Type B pancreatic cell (in vitro differentiated cells): Measurements from ENCODE around the gene NPHS2. TPM values are rescaled to one million over a fixed set of nuclear protein-coding genes. Genes with fewer than 3 reads are reported as not detected.

ENCODE experiments used
- DNase-seq: peaks from one replicate; pipeline ENCODE4 v3.0.0; 2021; ENCODE audit warnings: mixed read lengths; ENCODE audit not compliant: unreplicated experiment; ENCODE audit errors: extremely low spot score
- H3K27ac Mint-ChIP-seq: 2 replicates; pipeline ENCODE4 v1.8.0; 2021; ENCODE audit warnings: mild to moderate bottlenecking, mixed read lengths
- H3K27me3 Mint-ChIP-seq: 2 replicates; pipeline ENCODE4 v1.8.0; 2021; ENCODE audit warnings: mixed read lengths
- H3K36me3 Mint-ChIP-seq: 2 replicates; pipeline ENCODE4 v1.8.0; 2021; ENCODE audit warnings: mixed read lengths
- H3K4me1 Mint-ChIP-seq: one replicate; pipeline ENCODE4 v1.8.0; 2021; ENCODE audit warnings: mixed read lengths; ENCODE audit not compliant: unreplicated experiment
- H3K4me3 Mint-ChIP-seq: 2 replicates; pipeline ENCODE4 v1.8.0; 2021; ENCODE audit warnings: mild to moderate bottlenecking, mixed read lengths
- H3K9me3 Mint-ChIP-seq: 2 replicates; pipeline ENCODE4 v1.8.0; 2021; ENCODE audit warnings: mixed read lengths
- CTCF ChIP-seq: fragments of 200-600 bp; sonication (generic); conservative IDR thresholded peaks from 2 replicates; pipeline ENCODE4 v1.5.0; 2021; ENCODE audit warnings: antibody characterized with exemption, mild to moderate bottlenecking
- total RNA-seq: library from RNA; stranded (reverse); gene quantifications from 2 replicates; pipeline ENCODE4 v1.2.1, GENCODE V29; 2021; ENCODE audit warnings: low replicate concordance

NPHS2 gene
- total RNA-seq, 1 donor from 2014 or later: 0.31 TPM

GRCh38 chr1:179554427-179554826 is 21.3 kb downstream of the NPHS2 start:
- no peak overlapping the region for H3K4me3 Mint-ChIP-seq
- H3K27me3 Mint-ChIP-seq: no peaks in the 10 kb centered on the region
- H3K4me1 Mint-ChIP-seq: no peaks in the 10 kb centered on the region
- H3K9me3 Mint-ChIP-seq: no peaks in the 10 kb centered on the region
- no peaks in the 10 kb centered on the region for H3K36me3 Mint-ChIP-seq
- no peak overlapping the region for H3K27ac Mint-ChIP-seq
- TF ChIP-seq CTCF: no peak
- no peak for DNase-seq

GRCh38 chr1:179550746-179551682 is 24.7 kb downstream of the NPHS2 start:
- DNase-seq: no peak

GRCh38 chr1:179549368-179549700 is 26.4 kb downstream of the NPHS2 start:
- DNase-seq: no peak
- Mint-ChIP-seq H3K4me1 (no peaks in the 10 kb centered on the region), H3K27me3 (no peaks in the 10 kb centered on the region), H3K4me3 (no peak overlapping the region), H3K27ac (no peak overlapping the region), H3K36me3 (no peaks in the 10 kb centered on the region), H3K9me3 (no peaks in the 10 kb centered on the region)
- no peak for TF ChIP-seq CTCF

More at GRCh38 chr1:179550746-179551682, 24.7 kb downstream of the NPHS2 start:
- peak overlapping the region; percentile 55 for H3K27ac Mint-ChIP-seq
- no peak overlapping the region for H3K4me3 Mint-ChIP-seq
- no peak for TF ChIP-seq CTCF
- no peaks in the 10 kb centered on the region for H3K36me3 Mint-ChIP-seq
- no peaks in the 10 kb centered on the region for H3K4me1 Mint-ChIP-seq
- H3K27me3 Mint-ChIP-seq: no peaks in the 10 kb centered on the region
- H3K9me3 Mint-ChIP-seq: no peaks in the 10 kb centered on the region

- H3K27ac Mint-ChIP-seq: no peak overlapping the region
- no peak for DNase-seq
- no peaks in the 10 kb centered on the region for H3K9me3 Mint-ChIP-seq
- H3K4me3 Mint-ChIP-seq: no peak overlapping the region
- H3K27me3 Mint-ChIP-seq: no peaks in the 10 kb centered on the region
- no peaks in the 10 kb centered on the region for H3K4me1 Mint-ChIP-seq
- no peaks in the 10 kb centered on the region for H3K36me3 Mint-ChIP-seq
- no peak for TF ChIP-seq CTCF
Observed at GRCh38 chr1:179548666-179549367, 26.9 kb downstream of the NPHS2 start.

GRCh38 chr1:179547021-179547535 is 28.7 kb downstream of the NPHS2 start:
- Mint-ChIP-seq H3K9me3 (no peaks in the 10 kb centered on the region), H3K27me3 (no peaks in the 10 kb centered on the region), H3K4me1 (no peaks in the 10 kb centered on the region), H3K4me3 (no peak overlapping the region), H3K27ac (peak overlapping the region; percentile 55), H3K36me3 (no peaks in the 10 kb centered on the region)
- no peak for DNase-seq
- TF ChIP-seq CTCF: no peak
